NAMALWA (cell line): ENCODE data around the gene MIPOL1.
"Not testable (repeated sequence)": the region's sequence is repeated elsewhere in the genome, so short reads cannot be mapped to it uniquely, and the experiment has no call there.

Experiments used
- DNase-seq: peaks from one replicate; pipeline ENCODE4 v3.0.0-alpha.2; 2015; ENCODE audit warnings: low spot score

Gene MIPOL1

GRCh38 chr14:37197421-37198272, at the start of gene MIPOL1:
Gene MIPOL1, plus strand, starts transcription at chr14:37197937. Its CDS starts 49,952 bp downstream, at chr14:37247889.
- no peak for DNase-seq

GRCh38 chr14:37150414-37150813, 47.3 kb upstream of the MIPOL1 start:
- DNase-seq, result peak; percentile 37

GRCh38 chr14:37153005-37153404, 44.7 kb upstream of the MIPOL1 start:
- DNase-seq, result no peak

GRCh38 chr14:37153483-37153882, 44.3 kb upstream of the MIPOL1 start:
- no peak for DNase-seq

- no peak for DNase-seq
Measured at GRCh38 chr14:37157987-37158386, 39.8 kb upstream of the MIPOL1 start.

GRCh38 chr14:37162307-37162706, 35.4 kb upstream of the MIPOL1 start:
- DNase-seq, result not testable (repeated sequence)

- no peak for DNase-seq
Measured at GRCh38 chr14:37165794-37166193, 31.9 kb upstream of the MIPOL1 start.

GRCh38 chr14:37167151-37168047, 30.3 kb upstream of the MIPOL1 start:
- DNase-seq, result no peak

GRCh38 chr14:37168721-37169120, 29.0 kb upstream of the MIPOL1 start:
- DNase-seq, result no peak

- no peak for DNase-seq
Measured at GRCh38 chr14:37170237-37170636, 27.5 kb upstream of the MIPOL1 start.

- no peak for DNase-seq
Measured at GRCh38 chr14:37170993-37171392, 26.7 kb upstream of the MIPOL1 start.

- DNase-seq, result no peak
Measured at GRCh38 chr14:37171678-37172023, 26.1 kb upstream of the MIPOL1 start.

GRCh38 chr14:37172024-37172869, 25.5 kb upstream of the MIPOL1 start, which contains the start of gene SLC25A21:
Gene SLC25A21, minus strand, starts transcription at chr14:37172606.
- no peak for DNase-seq

GRCh38 chr14:37172936-37173614, 24.7 kb upstream of the MIPOL1 start:
- DNase-seq, result no peak

GRCh38 chr14:37179896-37180502, 17.7 kb upstream of the MIPOL1 start:
- no peak for DNase-seq

- not testable (repeated sequence) for DNase-seq
Measured at GRCh38 chr14:37180886-37181285, 16.9 kb upstream of the MIPOL1 start.

GRCh38 chr14:37181441-37181840, 16.3 kb upstream of the MIPOL1 start:
- no peak for DNase-seq

GRCh38 chr14:37184520-37184919, 13.2 kb upstream of the MIPOL1 start:
- not testable (repeated sequence) for DNase-seq

GRCh38 chr14:37185670-37186069, 12.1 kb upstream of the MIPOL1 start:
- no peak for DNase-seq

GRCh38 chr14:37186865-37187264, 10.9 kb upstream of the MIPOL1 start:
- no peak for DNase-seq

- DNase-seq, result no peak
Measured at GRCh38 chr14:37187294-37187693, 10.4 kb upstream of the MIPOL1 start.
